SJSA1 (cell line): ENCODE results near the gene LY6G6C. TPM values are rescaled to one million over a fixed set of nuclear protein-coding genes. Genes with fewer than 3 reads are reported as not detected.

ENCODE experiments used
- DNase-seq, 2 experiments: peaks; one replicate each; pipeline ENCODE4 v3.0.0-alpha.2; 2015 to 2020; ENCODE audit warnings: low spot score in 2 of 2, low read depth in 1 of 2
- H3K27ac ChIP-seq: fragments of 250-450 bp; sonication (Bioruptor Pico); 2 replicates; pipeline ENCODE4 v1.5.1; 2020; ENCODE audit warnings: mild to moderate bottlenecking, moderate library complexity
- H3K27me3 ChIP-seq: fragments of 250-450 bp; sonication (Bioruptor Pico); replicated peaks from 2 replicates; pipeline ENCODE4 v1.5.1; 2020; ENCODE audit warnings: mild to moderate bottlenecking, moderate library complexity
- H3K36me3 ChIP-seq: fragments of 250-450 bp; sonication (Bioruptor Pico); 2 replicates; pipeline ENCODE4 v1.5.1; 2020; ENCODE audit warnings: mild to moderate bottlenecking
- H3K4me1 ChIP-seq: fragments of 250-450 bp; sonication (Bioruptor Pico); replicated peaks from 2 replicates; pipeline ENCODE4 v1.6.1; 2021; ENCODE audit warnings: mild to moderate bottlenecking
- H3K4me3 ChIP-seq: fragments of 250-450 bp; sonication (Bioruptor Pico); 2 replicates; pipeline ENCODE4 v1.5.1; 2020; ENCODE audit warnings: mild to moderate bottlenecking
- H3K9me3 ChIP-seq: fragments of 250-450 bp; sonication (Bioruptor Pico); replicated peaks from 2 replicates; pipeline ENCODE4 v1.5.1; 2020; ENCODE audit warnings: mild to moderate bottlenecking
- total RNA-seq: library from RNA; depleted of rRNA; stranded (reverse); fragments of >200 nt; shearing (Covaris generic); gene quantifications from 2 replicates; pipeline ENCODE4 v1.2.3, GENCODE V29; 2014

The LY6G6C gene
- total RNA-seq, 1 experiment from 2014 or later: not detected

DNA sequence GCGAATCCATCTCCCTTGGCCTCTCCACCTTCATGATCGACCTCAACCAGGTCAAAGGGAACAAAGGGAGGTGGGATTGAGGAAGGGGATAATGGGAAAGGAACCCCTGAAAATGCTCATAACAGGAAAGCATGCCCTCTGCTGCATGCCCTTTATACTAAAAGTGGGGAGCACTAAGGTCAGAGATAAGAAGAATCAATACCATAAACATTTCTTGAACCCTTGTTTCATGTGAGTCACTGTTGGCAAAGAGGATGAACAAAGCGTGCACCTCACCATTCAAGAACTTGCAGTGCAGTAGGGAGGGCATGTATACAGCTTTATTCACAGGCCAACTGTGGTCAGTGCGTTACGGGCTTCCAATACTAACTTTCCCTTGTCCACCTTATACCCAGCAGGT lies 39.2 kb upstream of the LY6G6C start:
- H3K9me3 ChIP-seq: no peaks in the 10 kb centered on the region
- H3K27me3 ChIP-seq: no peaks in the 10 kb centered on the region
- H3K36me3 ChIP-seq: peaks cover 5% of the 10 kb centered on the region; the same call in 1 of the 2 replicates
- peaks cover 10% of the 10 kb centered on the region for H3K4me1 ChIP-seq
- H3K4me3 ChIP-seq: no peak overlapping the region
- no peak overlapping the region for H3K27ac ChIP-seq
- no peak for DNase-seq

DNA sequence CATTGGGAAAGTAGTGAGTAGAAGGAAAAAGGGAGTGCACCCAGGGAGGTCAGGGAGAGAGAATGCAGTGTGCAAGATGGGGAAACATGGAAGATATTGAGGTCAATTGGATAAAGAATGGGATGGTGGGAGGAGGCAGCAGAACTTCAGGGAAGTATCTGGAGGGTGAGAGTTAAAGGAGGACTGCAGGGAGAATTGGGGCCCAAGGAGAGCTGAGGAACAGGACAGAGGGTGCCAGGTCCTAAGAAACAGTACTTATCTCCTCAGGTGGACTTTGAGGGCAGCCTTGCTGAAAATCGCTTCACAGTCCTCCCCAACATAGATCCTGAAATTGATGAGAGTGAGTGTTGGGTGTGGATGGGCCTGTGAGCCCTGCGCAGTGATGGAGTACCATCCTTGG lies 36.7 kb upstream of the LY6G6C start:
- no peaks in the 10 kb centered on the region for H3K27me3 ChIP-seq
- H3K4me1 ChIP-seq: peaks cover 5% of the 10 kb centered on the region
- H3K9me3 ChIP-seq: no peaks in the 10 kb centered on the region
- no peak for DNase-seq
- H3K27ac ChIP-seq: no peak overlapping the region
- H3K36me3 ChIP-seq: peaks cover 6% of the 10 kb centered on the region
- no peak overlapping the region for H3K4me3 ChIP-seq

DNA sequence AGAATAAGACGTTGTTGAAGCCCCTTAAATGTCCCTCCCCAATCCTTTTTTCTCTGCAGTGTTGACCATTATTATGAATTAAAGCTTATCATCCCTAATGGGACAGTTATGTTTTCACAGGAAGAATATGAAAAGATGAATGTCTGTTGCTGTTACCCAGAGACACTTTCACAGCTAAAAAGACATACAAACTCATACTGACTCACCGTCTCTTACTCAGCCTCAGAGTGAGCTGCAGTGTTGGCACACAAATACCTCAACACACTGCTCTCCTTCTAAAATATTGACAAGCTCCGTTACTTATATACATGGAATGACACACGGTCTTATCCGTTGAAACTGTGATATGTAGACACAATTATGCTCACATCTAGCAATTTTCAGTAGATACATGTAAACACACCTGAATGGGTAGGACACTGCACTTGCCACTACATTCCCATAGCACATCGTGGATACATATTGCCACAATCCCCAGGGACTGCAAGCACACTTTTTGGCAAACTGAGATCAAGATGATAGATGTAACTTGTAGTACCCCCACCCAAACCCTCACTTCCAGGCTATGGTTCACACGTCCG lies 31.3 kb upstream of the LY6G6C start:
- Histone ChIP-seq H3K4me1 (peaks cover 47% of the 10 kb centered on the region), H3K36me3 (peaks cover 11% of the 10 kb centered on the region), H3K9me3 (no peaks in the 10 kb centered on the region), H3K27me3 (no peaks in the 10 kb centered on the region), H3K27ac (peak overlapping the region; percentile 55), H3K4me3 (no peak overlapping the region)
- peak in 1 of 2 experiments; percentile 54 for DNase-seq

DNA sequence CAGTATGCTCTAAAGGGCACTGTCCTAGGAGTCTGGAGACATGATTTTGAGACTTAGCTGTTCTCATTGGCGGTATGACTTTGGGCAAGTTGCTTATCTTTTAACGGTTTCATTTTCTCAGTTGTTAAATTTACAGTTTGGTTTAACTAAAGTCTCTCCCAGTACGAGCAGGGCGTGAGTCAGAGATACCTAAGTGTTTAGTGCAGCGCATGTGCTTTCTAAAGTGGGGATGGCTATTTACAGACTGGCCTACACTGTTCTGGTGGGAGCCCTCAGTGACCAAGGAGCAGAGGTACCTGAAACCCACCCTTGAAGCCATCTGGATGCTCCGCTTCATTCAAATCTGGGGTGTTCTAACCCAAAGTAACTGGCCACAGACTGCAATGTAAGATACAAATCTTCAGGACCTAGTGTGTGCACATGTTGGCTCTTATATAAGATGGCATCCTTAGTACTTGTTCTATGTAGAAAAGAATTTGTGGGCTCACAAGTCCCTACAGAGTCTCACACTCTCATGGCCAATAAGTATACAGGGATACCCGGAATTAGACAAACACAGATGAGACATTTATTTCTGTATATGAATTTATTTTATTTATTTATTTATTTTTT lies 29.0 kb upstream of the LY6G6C start:
- H3K27ac ChIP-seq: peak overlapping the region; percentile 52
- no peaks in the 10 kb centered on the region for H3K9me3 ChIP-seq
- H3K27me3 ChIP-seq: no peaks in the 10 kb centered on the region
- H3K4me3 ChIP-seq: no peak overlapping the region
- H3K36me3 ChIP-seq: peaks cover 25% of the 10 kb centered on the region
- peak in 1 of 2 experiments; percentile 61 for DNase-seq
- H3K4me1 ChIP-seq: peaks cover 63% of the 10 kb centered on the region

- no peak for DNase-seq
- peaks cover 27% of the 10 kb centered on the region for H3K36me3 ChIP-seq
These were observed 27.9 kb upstream of the LY6G6C start for GRCh38 chr6:31749301-31750036.

DNA sequence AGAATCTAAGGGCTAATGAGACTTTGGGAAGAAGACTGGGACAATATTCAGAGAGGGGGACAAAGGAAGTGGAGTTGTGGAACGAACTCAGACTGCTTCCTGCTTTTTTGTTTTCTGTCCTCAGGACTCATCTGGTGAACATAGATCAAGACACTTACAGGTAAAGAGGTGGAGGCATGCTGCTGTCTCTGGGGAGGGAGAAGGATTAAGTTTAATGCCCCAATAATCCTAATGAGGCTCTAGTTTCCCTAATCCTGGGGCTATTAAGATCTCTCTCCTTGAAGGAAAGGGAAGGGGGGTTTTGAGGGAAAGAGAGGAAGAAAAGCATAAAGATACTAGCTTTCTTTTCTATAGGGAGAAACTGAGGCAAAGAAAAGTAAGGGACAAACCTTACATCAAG lies 22.9 kb upstream of the LY6G6C start:
- Histone ChIP-seq H3K4me3 (no peak overlapping the region), H3K27ac (no peak overlapping the region)

More at GRCh38 chr6:31749301-31750036, 27.9 kb upstream of the LY6G6C start:
- Histone ChIP-seq H3K4me3 (no peak overlapping the region), H3K4me1 (peaks cover 63% of the 10 kb centered on the region), H3K9me3 (no peaks in the 10 kb centered on the region), H3K27ac (peak overlapping the region; percentile 52; the same call in 1 of the 2 replicates), H3K27me3 (no peaks in the 10 kb centered on the region)

DNA sequence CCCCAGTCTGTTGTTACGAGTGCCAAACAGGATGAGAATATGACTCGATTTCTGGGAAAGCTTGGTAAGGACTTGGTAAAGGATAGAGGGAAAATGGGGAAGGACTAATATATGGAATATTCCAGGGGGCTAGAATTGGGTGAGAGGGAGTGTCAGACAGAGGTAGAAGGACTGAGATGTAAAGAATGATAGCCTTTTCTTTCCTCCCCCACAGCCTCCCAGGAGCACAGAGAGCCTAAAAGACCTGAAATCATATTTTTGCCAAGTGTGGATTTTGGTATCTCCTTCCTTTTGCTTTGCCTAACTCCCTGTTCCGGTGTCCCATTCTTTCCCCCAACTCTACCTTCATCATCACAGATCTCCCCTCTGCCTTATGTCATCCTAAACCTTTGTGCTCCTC lies 21.3 kb upstream of the LY6G6C start:
- Histone ChIP-seq H3K27ac (no peak overlapping the region), H3K9me3 (no peaks in the 10 kb centered on the region), H3K36me3 (peaks cover 47% of the 10 kb centered on the region), H3K4me3 (no peak overlapping the region), H3K4me1 (peaks cover 39% of the 10 kb centered on the region), H3K27me3 (no peaks in the 10 kb centered on the region)
- DNase-seq: no peak

More for the DNA sequence above, 22.9 kb upstream of the LY6G6C start:
- H3K9me3 ChIP-seq: no peaks in the 10 kb centered on the region
- DNase-seq: no peak
- no peaks in the 10 kb centered on the region for H3K27me3 ChIP-seq
- peaks cover 37% of the 10 kb centered on the region for H3K4me1 ChIP-seq
- H3K36me3 ChIP-seq: peaks cover 51% of the 10 kb centered on the region

GRCh38 chr6:31741815-31742214 lies 20.3 kb upstream of the LY6G6C start:
- Histone ChIP-seq H3K9me3 (no peaks in the 10 kb centered on the region), H3K36me3 (peaks cover 39% of the 10 kb centered on the region)
- DNase-seq: no peak

DNA sequence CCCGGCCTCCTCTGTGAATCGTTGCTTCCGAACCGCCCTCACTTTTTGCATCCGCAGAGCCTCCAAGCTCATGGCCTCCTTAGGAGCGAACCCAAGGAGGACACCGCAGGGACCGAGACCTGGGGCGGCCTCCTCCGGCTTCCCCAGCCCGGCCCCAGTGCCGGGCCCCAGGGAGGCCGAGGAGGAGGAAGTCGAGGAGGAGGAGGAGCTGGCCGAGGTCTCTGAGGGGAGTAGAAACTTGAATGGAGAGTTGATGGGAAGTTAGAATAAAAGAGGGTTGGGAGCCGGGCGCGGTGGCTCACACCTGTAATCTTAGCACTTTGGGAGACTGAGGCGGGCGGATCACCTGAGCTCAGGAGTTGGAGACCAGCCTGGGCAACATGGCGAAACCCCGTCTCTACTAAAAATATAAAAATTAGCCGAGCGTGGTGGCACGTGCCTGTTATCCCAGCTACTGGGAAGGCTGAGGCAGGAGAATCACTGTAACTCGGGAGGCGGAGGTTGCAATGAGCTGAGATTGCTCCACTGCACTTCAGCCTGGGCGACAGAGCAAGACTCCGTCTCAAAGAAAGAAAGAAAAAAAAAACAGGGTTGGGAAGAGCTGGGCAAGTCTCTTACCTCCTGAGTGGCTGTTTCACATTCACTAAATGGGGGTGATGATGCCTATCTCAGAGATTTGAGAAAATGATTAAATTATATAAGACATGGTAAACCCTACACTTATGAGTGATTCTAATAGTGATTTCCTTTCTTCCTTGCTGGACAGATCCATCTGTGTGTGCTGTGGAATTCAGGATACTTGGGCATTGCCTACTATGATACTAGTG lies 19.1 kb upstream of the LY6G6C start:
- H3K4me1 ChIP-seq: peaks cover 36% of the 10 kb centered on the region
- H3K27ac ChIP-seq: peak overlapping the region; percentile 74
- H3K36me3 ChIP-seq: peaks cover 37% of the 10 kb centered on the region
- DNase-seq: no peak
- H3K27me3 ChIP-seq: no peaks in the 10 kb centered on the region
- peak overlapping the region; percentile 57 for H3K4me3 ChIP-seq
- no peaks in the 10 kb centered on the region for H3K9me3 ChIP-seq

More at GRCh38 chr6:31741815-31742214, 20.3 kb upstream of the LY6G6C start:
- Histone ChIP-seq H3K4me1 (peaks cover 39% of the 10 kb centered on the region), H3K27ac (no peak overlapping the region), H3K4me3 (no peak overlapping the region), H3K27me3 (no peaks in the 10 kb centered on the region)

DNA sequence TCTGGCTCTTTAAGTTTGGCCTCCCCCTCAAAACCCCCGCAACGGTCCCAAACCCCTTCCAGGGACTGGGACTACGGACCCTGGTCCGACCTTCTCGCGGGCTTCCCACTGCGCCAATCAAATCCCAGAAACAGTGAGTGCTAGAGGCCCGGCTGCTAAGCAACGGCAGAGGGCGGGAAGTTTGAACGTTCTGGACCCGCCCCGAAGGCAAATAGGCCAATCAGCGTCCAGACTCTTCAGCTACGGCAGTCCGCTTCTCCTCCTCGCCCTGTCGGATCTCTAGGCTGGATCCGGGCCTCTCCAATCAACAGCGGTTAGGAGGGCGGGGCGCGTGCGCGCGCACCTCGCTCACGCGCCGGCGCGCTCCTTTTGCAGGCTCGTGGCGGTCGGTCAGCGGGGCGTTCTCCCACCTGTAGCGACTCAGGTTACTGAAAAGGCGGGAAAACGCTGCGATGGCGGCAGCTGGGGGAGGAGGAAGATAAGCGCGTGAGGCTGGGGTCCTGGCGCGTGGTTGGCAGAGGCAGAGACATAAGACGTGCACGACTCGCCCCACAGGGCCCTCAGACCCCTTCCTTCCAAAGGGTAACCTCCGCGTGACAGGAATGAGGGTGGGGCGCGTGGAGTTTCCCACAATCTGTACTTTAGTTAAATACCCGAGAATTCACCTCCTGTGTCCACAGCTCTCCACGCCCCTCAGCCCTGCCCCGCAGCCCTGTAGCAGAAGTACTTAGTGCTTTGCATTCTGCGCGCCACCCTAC lies 18.3 kb upstream of the LY6G6C start, which contains the start of gene MSH5:
Gene MSH5, plus strand, starts transcription at position 367 of the 758 bp plus-strand sequence. CDS start 462 bp downstream, outside the sequence.
- H3K9me3 ChIP-seq: no peaks in the 10 kb centered on the region
- peaks cover 45% of the 10 kb centered on the region for H3K36me3 ChIP-seq
- peak; percentile 98 to 99 for DNase-seq
- peak within 1 kb of the TSS; percentile 94 for H3K27ac ChIP-seq
- no peaks in the 10 kb centered on the region for H3K27me3 ChIP-seq
- H3K4me3 ChIP-seq: peak within 1 kb of the TSS; percentile 57
- H3K4me1 ChIP-seq: peaks cover 36% of the 10 kb centered on the region

GRCh38 chr6:31737991-31738979 lies 16.7 kb upstream of the LY6G6C start:
- H3K27me3 ChIP-seq: no peaks in the 10 kb centered on the region
- no peak overlapping the region; the same call in 1 of the 2 replicates for H3K4me3 ChIP-seq
- H3K36me3 ChIP-seq: peaks cover 52% of the 10 kb centered on the region
- DNase-seq: peak; percentile 83 to 89
- peaks cover 48% of the 10 kb centered on the region for H3K4me1 ChIP-seq
- H3K27ac ChIP-seq: peak overlapping the region; percentile 94
- H3K9me3 ChIP-seq: no peaks in the 10 kb centered on the region
